WI38 (cell line): ENCODE data around the gene MYOZ3.

Source experiments
- H3K4me3 ChIP-seq: 2 replicates; pipeline ENCODE4 v1.5.1; 2011; ENCODE audit warnings: low read depth, mild to moderate bottlenecking, control low read depth, low read length
- CTCF ChIP-seq: IDR thresholded peaks from 2 replicates; pipeline ENCODE4 v1.5.1; 2012; ENCODE audit warnings: low read depth, mild to moderate bottlenecking, control low read depth, low read length

The MYOZ3 gene

DNA sequence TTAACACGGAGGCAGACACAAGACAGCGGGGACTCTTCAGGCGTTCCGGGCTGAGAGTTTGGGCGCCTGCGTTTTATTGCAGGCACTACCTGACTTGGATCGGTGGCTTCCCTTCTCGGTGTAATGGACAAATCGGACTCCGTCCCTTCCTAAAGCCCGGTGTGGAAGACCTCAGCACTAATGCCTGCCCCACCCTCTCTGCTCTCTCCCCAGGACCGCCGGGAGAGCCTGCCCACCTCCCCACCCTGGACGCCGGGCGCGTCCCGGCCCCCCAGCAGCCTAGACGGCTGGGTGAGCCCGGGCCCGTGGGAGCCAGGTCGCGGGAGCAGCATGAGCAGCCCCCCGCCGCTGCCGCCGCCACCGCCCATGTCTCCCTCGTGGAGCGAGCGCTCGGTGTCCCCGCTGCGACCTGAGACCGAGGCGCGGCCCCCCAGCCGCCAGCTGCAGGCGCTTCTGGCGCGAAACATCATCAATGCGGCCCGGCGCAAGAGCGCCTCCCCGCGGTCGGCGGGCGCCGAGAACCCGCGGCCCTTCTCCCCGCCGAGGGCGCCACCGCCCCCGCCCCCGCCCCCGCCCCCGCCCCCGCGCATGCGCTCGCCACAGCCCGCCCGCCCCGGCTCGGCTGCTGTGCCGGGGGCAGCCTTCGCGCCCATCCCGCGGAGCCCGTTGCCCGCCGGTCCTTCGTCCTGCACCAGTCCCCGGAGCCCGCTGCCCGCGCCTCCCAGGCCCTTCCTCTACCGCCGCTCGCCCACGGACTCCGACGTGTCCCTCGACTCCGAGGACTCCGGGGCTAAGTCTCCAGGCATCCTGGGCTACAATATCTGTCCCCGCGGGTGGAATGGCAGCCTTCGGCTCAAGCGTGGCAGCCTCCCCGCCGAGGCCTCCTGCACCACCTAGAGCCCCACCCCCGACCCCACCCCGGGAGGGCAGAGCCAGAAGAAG lies 4.6 kb upstream of the MYOZ3 start:
- peak overlapping the region; percentile 53 for H3K4me3 ChIP-seq
- TF ChIP-seq CTCF: 0 out of 2 replicates have a peak, but pooled peaks have one; percentile 30

DNA sequence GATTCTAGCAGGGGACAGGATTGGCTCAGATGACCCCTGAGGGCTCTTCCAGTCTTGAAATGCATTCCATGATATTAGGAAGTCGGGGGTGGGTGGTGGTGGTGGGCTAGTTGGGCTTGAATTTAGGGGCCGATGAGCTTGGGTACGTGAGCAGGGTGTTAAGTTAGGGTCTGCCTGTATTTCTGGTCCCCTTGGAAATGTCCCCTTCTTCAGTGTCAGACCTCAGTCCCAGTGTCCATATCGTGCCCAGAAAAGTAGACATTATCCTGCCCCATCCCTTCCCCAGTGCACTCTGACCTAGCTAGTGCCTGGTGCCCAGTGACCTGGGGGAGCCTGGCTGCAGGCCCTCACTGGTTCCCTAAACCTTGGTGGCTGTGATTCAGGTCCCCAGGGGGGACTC lies 2.9 kb upstream of the MYOZ3 start:
- TF ChIP-seq CTCF: no peak
- H3K4me3 ChIP-seq: no peak overlapping the region

DNA sequence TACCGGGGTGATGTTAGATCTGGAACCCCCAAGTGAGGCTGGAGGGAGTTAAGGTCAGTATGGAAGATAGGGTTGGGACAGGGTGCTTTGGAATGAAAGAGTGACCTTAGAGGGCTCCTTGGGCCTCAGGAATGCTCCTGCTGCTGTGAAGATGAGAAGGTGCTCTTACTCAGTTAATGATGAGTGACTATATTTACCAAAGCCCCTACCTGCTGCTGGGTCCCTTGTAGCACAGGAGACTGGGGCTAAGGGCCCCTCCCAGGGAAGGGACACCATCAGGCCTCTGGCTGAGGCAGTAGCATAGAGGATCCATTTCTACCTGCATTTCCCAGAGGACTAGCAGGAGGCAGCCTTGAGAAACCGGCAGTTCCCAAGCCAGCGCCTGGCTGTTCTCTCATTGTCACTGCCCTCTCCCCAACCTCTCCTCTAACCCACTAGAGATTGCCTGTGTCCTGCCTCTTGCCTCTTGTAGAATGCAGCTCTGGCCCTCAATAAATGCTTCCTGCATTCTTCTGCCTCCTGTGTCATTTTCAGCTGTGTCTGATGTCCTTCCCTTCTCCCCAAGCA lies 2.3 kb upstream of the MYOZ3 start:
- no peak for TF ChIP-seq CTCF

GRCh38 chr5:150659360-150660107 lies 1.5 kb upstream of the MYOZ3 start:
- H3K4me3 ChIP-seq: no peak overlapping the region
- TF ChIP-seq CTCF: no peak

More for the DNA sequence above, 2.3 kb upstream of the MYOZ3 start:
- H3K4me3 ChIP-seq: no peak overlapping the region

DNA sequence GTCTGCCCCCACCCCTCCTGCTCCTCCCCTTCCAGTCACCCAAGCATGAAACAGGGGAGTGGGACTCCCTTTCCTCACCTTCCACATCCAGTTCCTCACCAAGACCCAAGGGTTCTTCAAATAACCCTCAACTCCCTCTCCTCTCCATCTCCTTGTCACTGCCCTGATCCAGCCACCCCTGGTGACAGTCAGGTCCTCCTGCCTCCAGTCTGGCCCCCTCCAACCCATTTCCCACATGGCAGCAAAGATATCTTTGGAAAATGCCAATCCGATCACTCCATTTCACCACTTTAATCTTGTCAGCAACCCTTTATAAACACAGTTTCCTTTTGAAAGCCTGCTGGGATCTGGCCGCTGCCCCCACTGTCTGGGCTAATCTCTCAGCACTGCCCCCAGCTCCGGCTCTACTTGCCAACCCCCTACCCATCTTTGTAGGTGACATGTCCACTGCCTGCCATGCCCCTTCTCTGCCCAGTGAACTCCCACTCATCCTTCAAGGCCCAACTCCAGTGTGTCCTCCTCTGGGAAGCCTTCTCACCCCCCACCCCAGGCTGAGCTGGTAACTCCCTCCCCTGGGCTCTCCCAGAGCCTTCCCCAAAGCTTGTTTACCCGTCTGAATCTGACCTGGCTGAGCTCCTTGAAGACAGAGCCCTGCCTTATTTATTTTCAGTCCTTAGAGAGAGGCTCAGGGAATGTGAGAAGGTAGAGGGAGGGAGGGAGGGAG lies 781 bp upstream of the MYOZ3 start:
- TF ChIP-seq CTCF: no peak
- no peak overlapping the region for H3K4me3 ChIP-seq

DNA sequence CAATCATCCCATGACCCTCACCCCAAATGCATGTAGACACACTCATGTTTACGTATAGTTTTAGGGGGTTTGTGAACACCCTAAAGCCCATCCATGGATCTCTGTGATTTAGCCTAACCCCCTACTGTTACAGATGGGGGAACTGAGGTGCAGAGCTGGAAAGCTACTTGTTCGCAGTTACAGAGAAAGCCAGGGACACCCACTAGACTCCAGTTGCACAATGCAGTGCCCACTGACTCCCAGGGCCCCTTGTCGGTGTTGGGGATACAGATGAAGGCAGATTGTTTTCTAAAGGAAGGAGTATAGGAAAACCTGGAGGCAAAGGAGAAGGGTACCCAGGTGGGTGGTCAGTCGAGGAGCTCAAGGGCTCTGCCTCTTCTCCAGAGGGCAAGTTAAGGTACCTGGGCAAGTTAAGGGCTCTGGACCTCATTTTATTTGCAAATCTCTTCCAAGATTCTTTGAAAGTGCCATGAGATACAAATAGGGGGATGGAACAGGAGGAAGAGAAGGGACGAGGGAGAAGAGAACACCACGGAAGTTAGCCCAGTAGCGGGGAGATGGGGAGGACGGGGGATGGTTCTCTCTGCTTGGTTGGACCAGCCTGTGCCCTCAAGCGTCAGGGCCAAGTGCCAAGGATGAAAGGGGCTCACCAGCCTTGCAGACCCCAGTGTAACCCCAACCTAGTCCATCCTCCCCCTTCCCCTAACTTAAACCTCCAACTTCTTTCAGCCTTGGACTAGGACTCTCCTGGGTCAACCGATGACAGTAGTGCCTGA lies 958 bp downstream of the MYOZ3 start:
- no peak for TF ChIP-seq CTCF
- H3K4me3 ChIP-seq: no peak overlapping the region
